Hematopoietic multipotent progenitor cell treated with erythropoietin and hydrocortisone succinate and interleukin-3 and kit ligand, for 6 days (in vitro differentiated cells): ENCODE data around the gene DBP.
"Not testable (repeated sequence)": the region's sequence is repeated elsewhere in the genome, so short reads cannot be mapped to it uniquely, and the experiment has no call there.

Experiments used
- DNase-seq: peaks from one replicate; pipeline ENCODE4 v3.0.0-alpha.2; 2015

The DBP gene, protein sequence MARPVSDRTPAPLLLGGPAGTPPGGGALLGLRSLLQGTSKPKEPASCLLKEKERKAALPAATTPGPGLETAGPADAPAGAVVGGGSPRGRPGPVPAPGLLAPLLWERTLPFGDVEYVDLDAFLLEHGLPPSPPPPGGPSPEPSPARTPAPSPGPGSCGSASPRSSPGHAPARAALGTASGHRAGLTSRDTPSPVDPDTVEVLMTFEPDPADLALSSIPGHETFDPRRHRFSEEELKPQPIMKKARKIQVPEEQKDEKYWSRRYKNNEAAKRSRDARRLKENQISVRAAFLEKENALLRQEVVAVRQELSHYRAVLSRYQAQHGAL

DNA sequence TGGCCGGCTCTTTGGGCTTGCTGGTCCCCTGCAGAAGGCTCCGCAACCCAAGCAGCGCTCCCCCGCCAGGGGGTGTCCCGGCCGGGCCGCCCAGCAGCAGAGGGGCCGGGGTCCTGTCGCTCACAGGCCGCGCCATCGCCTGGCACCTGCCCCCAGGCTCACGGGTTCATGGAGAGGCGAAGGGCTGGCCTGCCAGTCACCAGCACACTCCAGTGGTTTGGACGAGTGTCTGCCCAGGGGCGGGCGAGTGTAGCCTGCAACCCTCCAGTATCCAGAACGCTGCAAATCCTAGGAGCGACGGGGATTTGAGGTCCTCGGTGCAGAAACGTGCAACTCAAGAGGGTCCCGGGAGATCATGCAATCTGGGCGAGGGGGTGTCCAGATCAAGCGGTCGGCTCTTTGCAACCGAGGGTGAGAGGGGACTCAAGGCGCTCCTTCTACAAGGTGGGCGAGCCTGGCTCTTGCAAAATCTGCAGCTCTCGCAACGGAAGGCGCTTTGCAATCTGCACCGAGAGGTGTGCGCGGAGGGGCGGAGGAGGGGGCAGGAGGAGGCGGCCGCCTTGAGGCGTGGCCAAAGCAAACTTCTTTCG, at the start of gene DBP:
DBP (minus strand) TSS at position 521 of the 590 bp plus-strand sequence; CDS start at position 136, 385 bp downstream.
- peak; percentile 64 for DNase-seq

DNA sequence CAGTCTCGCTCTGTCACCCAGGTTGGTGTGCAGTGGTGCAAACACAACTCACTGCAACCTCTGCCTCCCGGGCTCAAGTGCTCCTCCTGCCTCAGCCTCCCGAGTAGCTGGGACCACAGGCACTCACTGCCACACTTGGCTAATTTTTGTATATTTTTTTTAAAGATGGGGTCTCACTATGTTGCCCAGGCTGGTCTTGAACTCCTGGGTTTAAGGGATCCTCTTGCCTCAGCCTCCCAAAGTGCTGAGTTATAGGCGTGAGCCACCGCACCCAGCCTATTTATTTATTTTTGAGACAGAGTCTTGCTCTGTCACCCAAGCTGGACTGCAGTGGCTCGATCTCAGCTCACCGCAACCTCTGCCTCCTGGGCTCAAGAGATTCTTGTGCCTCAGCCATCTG, 49.5 kb upstream of the DBP start:
- not testable (repeated sequence) for DNase-seq

- DNase-seq: no peak
Observed at GRCh38 chr19:48686088-48686487, 48.9 kb upstream of the DBP start.

GRCh38 chr19:48685583-48685982, 48.4 kb upstream of the DBP start:
- no peak for DNase-seq

DNA sequence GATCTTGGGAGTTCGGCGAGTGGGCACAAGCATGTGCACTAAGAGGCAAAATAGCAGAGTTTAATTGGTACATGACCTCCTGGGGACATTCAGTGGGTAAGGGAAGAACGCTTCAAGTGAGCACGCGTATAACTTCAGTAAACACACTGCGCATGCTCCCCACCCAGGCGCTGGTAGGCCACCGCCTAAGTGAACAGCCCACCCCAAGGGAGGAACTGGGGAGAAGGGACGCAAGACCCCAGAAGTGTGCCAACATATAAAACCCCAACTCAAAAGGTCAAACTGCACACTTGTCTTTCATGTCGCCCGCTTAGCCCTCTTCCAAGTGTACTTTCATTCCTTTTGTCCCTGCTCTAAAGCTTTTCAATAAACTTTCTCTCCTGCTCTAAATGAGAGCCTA, 46.2 kb upstream of the DBP start:
- DNase-seq: peak; percentile 66

GRCh38 chr19:48681127-48681470, 43.9 kb upstream of the DBP start:
- DNase-seq: peak; percentile 92

GRCh38 chr19:48680436-48681126, 43.4 kb upstream of the DBP start:
- no peak for DNase-seq

DNA sequence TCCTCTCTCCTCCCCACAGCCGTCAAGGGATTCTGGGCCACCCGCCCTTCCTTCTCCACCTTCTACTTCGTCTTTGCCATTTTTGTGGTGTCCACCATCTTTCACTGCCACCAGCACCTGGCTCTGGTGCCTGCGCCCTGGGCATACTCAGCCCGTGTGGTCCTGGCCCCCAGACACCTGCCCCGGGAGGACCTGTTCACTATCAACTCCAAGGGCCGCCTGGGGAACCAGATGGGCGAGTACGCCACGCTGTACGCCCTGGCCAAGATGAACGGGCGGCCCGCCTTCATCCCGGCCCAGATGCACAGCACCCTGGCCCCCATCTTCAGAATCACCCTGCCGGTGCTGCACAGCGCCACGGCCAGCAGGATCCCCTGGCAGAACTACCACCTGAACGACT, 42.8 kb upstream of the DBP start:
- not testable (repeated sequence) for DNase-seq

DNA sequence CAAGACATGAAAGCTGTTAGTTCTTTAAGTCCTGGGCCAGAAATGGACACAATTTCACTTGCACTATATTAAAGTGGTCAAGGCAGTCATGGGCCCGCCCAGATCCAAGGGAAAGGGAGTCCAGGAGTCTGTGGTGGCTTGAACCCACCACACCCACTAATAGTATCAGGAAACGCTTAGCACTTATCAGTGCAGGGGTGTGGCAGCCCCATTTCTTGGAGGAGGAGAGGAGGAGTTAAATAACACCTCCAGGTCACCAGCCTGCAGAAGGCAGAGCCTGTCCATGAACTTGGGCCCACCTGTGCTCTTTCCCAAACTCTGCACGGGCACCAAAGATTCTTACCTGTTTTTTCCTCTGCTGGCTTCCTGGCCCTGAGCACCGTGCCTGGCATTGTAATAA, 41.0 kb upstream of the DBP start:
- DNase-seq: peak; percentile 80

- no peak for DNase-seq
Observed at GRCh38 chr19:48676887-48677286, 39.7 kb upstream of the DBP start.

DNA sequence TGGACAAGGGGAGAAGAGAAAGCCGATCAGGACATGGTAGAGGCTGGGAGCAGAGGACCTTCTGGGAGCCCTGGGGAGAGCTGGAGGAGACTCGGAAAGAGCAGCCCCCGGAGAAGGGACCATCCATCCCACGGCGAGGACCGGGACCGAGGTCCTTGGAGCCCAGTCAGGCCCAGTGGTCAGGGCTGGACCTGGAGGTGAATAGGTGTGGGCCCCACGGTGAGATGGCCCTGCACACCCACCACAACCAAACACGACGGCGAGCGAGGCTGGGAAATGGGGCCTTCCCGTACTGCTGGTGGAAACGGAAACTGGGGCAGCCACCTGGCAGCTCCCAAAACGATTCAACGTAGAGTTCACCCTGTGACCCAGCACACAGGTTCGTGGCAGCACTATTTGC, 39.3 kb upstream of the DBP start:
- DNase-seq: no peak

GRCh38 chr19:48674921-48675824, 38.0 kb upstream of the DBP start:
- DNase-seq: peak; percentile 95

DNA sequence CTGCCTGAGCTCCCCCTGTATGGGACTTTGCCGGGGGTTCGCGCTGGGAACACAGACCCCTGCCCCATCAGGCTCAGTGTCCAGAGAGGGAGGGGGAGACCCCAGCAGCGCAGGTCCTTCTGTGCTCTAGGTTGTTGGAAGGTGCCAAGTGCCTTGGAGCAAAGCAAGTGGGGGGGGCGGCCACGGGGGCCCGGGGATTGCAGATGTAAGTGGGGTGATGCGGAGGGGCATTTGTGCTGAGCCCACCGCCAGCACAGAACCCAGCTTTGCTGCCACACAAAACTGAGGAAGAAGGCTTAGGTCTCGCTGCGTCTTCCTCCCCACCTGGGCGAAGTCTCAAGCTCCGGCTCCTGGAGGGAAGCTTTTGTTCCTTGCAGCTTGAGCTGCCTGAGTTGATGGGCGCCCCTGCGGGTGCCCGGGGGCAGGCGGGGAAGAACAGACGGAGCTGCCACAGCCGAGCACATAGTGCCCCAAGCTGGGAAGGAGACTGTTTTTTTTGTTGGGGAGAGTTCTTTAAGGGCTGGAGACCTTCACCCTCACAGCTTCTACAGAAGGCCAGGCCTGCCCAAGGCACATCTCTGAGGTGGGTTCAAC, 37.1 kb upstream of the DBP start:
- DNase-seq: no peak

- DNase-seq: no peak
Observed at GRCh38 chr19:48673436-48674100, 36.4 kb upstream of the DBP start.

DNA sequence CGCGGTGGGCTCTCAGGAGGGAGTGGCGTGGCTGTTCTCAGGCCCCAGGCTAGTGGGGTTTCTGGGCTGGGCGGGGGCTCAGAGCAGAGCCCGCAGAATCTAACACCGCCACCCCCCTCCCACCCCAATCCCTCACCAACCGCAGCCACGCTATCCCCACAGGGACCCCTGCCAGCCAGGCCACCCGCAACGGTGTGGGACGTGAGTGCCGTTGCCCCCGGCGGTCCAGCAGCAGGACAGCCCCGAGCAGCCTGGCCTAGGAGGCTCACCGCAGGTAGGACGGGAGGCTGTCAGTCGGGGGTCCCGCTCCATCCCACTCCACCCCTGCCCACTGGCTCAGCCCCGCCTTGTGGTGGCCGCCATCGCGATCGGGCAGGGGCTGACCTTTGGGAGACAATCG, 35.8 kb upstream of the DBP start, which contains the start of gene NTN5:
NTN5 (minus strand) TSS at position 24 of the 400 bp plus-strand sequence. CDS start 2,031 bp downstream, outside the sequence.
- no peak for DNase-seq

DNA sequence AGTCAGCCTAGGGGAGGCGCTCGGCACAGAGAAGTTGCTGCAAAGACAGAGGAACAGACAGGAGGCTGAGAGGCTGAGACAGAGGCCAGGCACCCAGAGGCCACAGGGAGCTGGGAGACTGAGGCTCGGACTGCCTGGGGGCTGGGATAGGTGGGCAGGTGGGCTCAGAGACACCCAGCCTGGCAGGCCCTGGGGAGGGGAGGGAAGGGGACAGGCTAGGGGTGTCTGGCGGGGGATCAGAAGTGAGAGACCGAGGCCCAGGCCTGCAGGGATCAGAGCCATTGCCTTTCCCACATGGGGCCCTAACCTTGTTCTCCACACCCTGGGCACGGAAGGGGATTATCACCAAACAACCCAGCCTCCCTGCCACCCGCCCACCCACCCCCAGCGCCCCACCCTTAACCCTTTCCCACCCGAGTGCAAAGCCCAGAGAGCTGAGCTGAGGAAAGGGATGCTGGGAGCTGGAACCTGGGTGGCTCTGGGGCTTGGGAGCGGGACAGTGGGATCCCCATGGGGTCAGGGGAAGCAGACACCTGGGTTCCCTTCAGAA, 34.3 kb upstream of the DBP start:
- peak; percentile 30 for DNase-seq

- DNase-seq: no peak
Observed at GRCh38 chr19:48670699-48671445, 33.7 kb upstream of the DBP start.

DNA sequence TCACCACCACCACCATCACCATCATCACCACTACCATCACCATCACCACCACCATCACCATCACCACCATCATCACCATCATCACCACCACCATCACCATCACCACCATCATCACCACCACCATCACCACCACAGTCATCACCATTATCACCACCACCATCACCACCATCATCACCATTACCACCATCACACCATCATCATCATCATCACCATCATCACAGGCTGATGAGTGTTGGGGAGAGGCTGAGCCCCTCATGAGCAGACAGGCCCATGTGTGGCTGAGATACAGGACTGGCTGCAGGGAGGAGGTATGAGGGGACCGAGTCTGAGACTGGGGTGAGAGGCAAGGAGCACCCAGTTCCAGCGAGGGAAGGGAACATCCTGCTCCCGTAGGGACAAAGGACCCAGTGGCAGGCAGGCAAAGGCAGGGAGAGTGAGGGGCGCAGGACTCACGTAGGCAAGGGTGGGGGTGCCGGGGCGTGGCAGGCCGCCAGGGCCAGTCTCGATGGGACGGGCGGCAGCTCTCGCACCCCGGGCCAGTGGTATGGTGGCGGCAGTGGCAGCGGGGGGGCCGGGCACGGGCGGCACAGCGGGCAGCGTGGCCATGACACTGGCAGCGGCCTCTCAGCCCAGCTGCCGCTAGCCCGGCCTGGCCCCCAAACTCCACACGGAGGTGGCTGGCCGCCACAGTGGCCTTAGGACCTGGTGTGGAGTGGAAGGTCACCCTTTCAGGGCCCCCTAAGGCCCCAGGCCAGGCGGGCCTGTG, 32.9 kb upstream of the DBP start:
- DNase-seq: no peak

- DNase-seq: no peak
Observed at GRCh38 chr19:48668761-48669160, 31.6 kb upstream of the DBP start.

GRCh38 chr19:48668332-48668731, 31.2 kb upstream of the DBP start:
- no peak for DNase-seq
